Epidermal melanocyte (primary cell): Measurements from ENCODE around the gene HEPACAM2.

Experiments
- DNase-seq: peaks from one replicate; pipeline ENCODE4 v3.0.0; 2011; ENCODE audit warnings: low spot score; ENCODE audit not compliant: insufficient read length

The HEPACAM2 gene

GRCh38 chr7:93148144-93148543 lies 78.1 kb downstream of the HEPACAM2 start, which contains the start of gene SAMD9L:
Gene SAMD9L (minus strand): TSS chr7:93148385. CDS start chr7:93135971, 12,414 bp downstream.
- DNase-seq: no peak

- peak; percentile 27 for DNase-seq
Measured at GRCh38 chr7:93147363-93147762, 78.9 kb downstream of the HEPACAM2 start.

GRCh38 chr7:93146472-93147141 lies 79.7 kb downstream of the HEPACAM2 start:
- DNase-seq: no peak

GRCh38 chr7:93146036-93146435 lies 80.2 kb downstream of the HEPACAM2 start:
- no peak for DNase-seq

DNA sequence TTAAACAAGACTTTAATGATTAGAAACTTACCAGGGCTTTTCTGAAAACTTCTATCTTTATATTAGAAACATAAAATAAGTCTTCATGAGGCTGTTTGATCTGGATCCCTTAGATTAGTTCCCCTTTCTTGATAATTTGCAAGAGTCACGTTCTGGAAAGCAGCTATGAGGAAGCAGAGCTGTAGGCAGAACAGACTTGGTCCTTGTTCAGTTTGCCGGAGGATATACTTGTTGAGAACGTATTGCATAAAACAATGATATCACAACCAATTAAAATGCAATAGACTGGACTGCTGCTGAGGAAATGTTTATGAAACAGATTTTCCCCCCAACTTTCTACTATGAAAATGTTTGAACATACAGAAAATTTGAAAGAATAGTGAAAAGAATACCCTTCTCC lies 80.9 kb downstream of the HEPACAM2 start:
- no peak for DNase-seq

DNA sequence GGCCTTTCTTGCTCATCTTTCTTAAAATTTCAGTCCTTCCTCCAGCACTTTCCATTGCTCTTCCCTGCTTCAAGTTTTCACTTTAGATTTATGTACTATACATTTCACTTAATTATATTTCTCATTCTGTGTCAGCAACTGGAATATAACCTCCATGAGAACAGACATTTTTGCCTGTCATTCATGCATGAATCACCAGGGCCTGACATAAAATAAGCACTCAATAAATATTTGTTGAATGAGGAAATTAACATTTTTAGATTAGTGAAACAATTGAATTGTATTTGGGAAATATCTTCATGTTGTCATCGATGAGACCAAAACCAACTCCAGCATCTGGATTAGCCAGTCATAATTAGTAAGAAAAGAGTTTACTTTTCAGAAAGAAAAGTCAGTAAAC lies 84.1 kb downstream of the HEPACAM2 start:
- DNase-seq: no peak

- no peak for DNase-seq
Measured at GRCh38 chr7:93140582-93141191, 85.6 kb downstream of the HEPACAM2 start.

- no peak for DNase-seq
Measured at GRCh38 chr7:93138576-93138975, 87.7 kb downstream of the HEPACAM2 start.
